GM12878 (cell line): ENCODE data around the gene FEV. TPM values are rescaled to one million over a fixed set of nuclear protein-coding genes. Genes with fewer than 3 reads are reported as not detected.

Source experiments
- ATAC-seq: fragments of 200-7000 bp; cut with Tn5 transposase; 3 replicates; pipeline ENCODE4 v1.9.1; 2020; ENCODE audit warnings: mild to moderate bottlenecking, moderate library complexity
- BruUV-seq: library from RNA; stranded (reverse); fragments of 400-500 nt; replicated peaks from 2 replicates; lab custom pipeline; 2021; lab: Mats Ljungman, UMichigan
- CTCF ChIA-PET: fragments of 300-600 bp; sonication (Branson Sonifier 250); formaldehyde crosslinking; extraction: SDS; loops from one replicate; lab custom pipeline; 2021; ENCODE audit warnings: inconsistent platforms; lab: Yijun Ruan, JAX
- POLR2A ChIA-PET: fragments of 350-600 bp; formaldehyde crosslinking; extraction: SDS; loops from one replicate; lab custom pipeline; 2021; ENCODE audit warnings: inconsistent platforms; lab: Charles Lee
- RAD21 ChIA-PET: fragments of 300-600 bp; sonication (Branson Sonifier 250); formaldehyde crosslinking; loops from one replicate; lab custom pipeline; 2023; ENCODE audit warnings: antibody characterized with exemption; ENCODE audit not compliant: unreplicated experiment; lab: Charles Lee
- SMC1A ChIA-PET: fragments of 300-600 bp; sonication (Branson Sonifier 250); formaldehyde crosslinking; loops from one replicate; lab custom pipeline; 2023; ENCODE audit not compliant: unreplicated experiment, uncharacterized antibody; lab: Charles Lee
- DNase-seq: peaks from one replicate; pipeline ENCODE4 v3.0.0-alpha.2; 2011; ENCODE audit warnings: low read depth, low spot score
- FAIRE-seq: peaks from 3 replicates; lab custom pipeline; 2011; peaks lifted over from hg19 to GRCh38; lab: Jason Lieb, UNC
- H2AFZ ChIP-seq: 2 replicates; pipeline ENCODE4 v1.6.0; 2011; ENCODE audit warnings: low read depth, low read length, control low read depth; ENCODE audit not compliant: control insufficient read depth
- H3K27ac ChIP-seq: 2 replicates; pipeline ENCODE4 v1.5.1; 2011; ENCODE audit warnings: control low read depth; ENCODE audit not compliant: control insufficient read depth, insufficient read depth
- H3K27me3 ChIP-seq, 2 experiments: replicated peaks in 1 of 2; 2 replicates each; pipeline versions ENCODE4 v1.6.0 to v1.6.1; 2011; ENCODE audit warnings: low read length in 1 of 2; ENCODE audit not compliant: control insufficient read depth in 2 of 2, insufficient read depth in 2 of 2
- H3K36me3 ChIP-seq, 2 experiments: 2 replicates each; pipeline ENCODE4 v1.5.1; 2011; ENCODE audit warnings: low read length in 1 of 2; ENCODE audit not compliant: control insufficient read depth in 2 of 2, insufficient read depth in 2 of 2
- H3K4me1 ChIP-seq: 2 replicates; pipeline ENCODE4 v1.6.1; 2011; ENCODE audit warnings: mild to moderate bottlenecking, low read length, moderate library complexity, mixed read lengths; ENCODE audit not compliant: control insufficient read depth, insufficient read depth
- H3K4me2 ChIP-seq: 2 replicates; pipeline ENCODE4 v1.6.0; 2011; ENCODE audit warnings: control low read depth; ENCODE audit not compliant: control insufficient read depth, insufficient read depth
- H3K4me3 ChIP-seq: fragments of 200-600 bp; sonication (generic); 2 replicates; pipeline ENCODE4 v1.5.1; 2016
- H3K79me2 ChIP-seq: 2 replicates; pipeline ENCODE4 v1.6.0; 2011; ENCODE audit warnings: low read length; ENCODE audit not compliant: control insufficient read depth, insufficient read depth
- H3K9ac ChIP-seq: 2 replicates; pipeline ENCODE4 v1.8.0; 2011; ENCODE audit warnings: low read length, control low read depth, mixed read lengths; ENCODE audit not compliant: control insufficient read depth, insufficient read depth
- H3K9me3 ChIP-seq: replicated peaks from 3 replicates; pipeline ENCODE4 v1.5.1; 2011; ENCODE audit warnings: mild to moderate bottlenecking, low read length; ENCODE audit not compliant: control insufficient read depth, insufficient read depth
- H4K20me1 ChIP-seq: 2 replicates; pipeline ENCODE4 v1.6.0; 2011; ENCODE audit not compliant: control insufficient read depth, insufficient read depth
- BCLAF1 ChIP-seq: fragments of 450-650 bp; IDR thresholded peaks from 2 replicates; pipeline ENCODE4 v1.6.1; 2017; ENCODE audit warnings: antibody characterized with exemption, mild to moderate bottlenecking, moderate library complexity
- E2F4 ChIP-seq: IDR thresholded peaks from 2 replicates; pipeline ENCODE4 v1.6.1; 2012; ENCODE audit warnings: low read depth, low read length, improper control_type of control experiment
- MTA3 ChIP-seq: IDR thresholded peaks from 2 replicates; pipeline ENCODE4 v1.6.1; 2012; ENCODE audit warnings: low read length, inconsistent platforms, borderline replicate concordance
- MXI1 ChIP-seq: fragments of 150-350 bp; IDR thresholded peaks from 2 replicates; pipeline ENCODE4 v1.6.1; 2011; ENCODE audit warnings: low read depth, mild to moderate bottlenecking, inconsistent platforms, low read length, improper control_type of control experiment
- PRDM15 ChIP-seq: fragments of 450-650 bp; formaldehyde crosslinking; IDR thresholded peaks from 2 replicates; pipeline ENCODE4 v1.4.0; 2020; ENCODE audit warnings: mild to moderate bottlenecking, moderate library complexity
- SIX5 ChIP-seq: IDR thresholded peaks from 2 replicates; pipeline ENCODE4 v1.6.1; 2011; ENCODE audit warnings: mild to moderate bottlenecking, low read depth, low read length, moderate library complexity; ENCODE audit not compliant: severe bottlenecking
- SMARCA5 ChIP-seq: fragments of 450-650 bp; IDR thresholded peaks from 2 replicates; pipeline ENCODE4 v1.6.1; 2017; ENCODE audit warnings: mild to moderate bottlenecking
- SRF ChIP-seq, 2 experiments: IDR thresholded peaks; 2 replicates each; pipeline ENCODE4 v1.6.1; 2011; ENCODE audit warnings: low read depth in 2 of 2, low read length in 2 of 2, mild to moderate bottlenecking in 1 of 2, moderate library complexity in 1 of 2
- TBL1XR1 ChIP-seq: IDR thresholded peaks from 2 replicates; pipeline ENCODE4 v1.6.1; 2012; ENCODE audit warnings: low read depth, low read length, improper control_type of control experiment
- ZZZ3 ChIP-seq: IDR thresholded peaks from 2 replicates; pipeline ENCODE4 v1.6.1; 2011; ENCODE audit warnings: low read depth; ENCODE audit not compliant: control insufficient read depth, insufficient read length
- WGBS: methylation state at CpG from one replicate; pipeline ENCODE4 v1.1.6; 2016; ENCODE audit warnings: low lambda C conversion rate; ENCODE audit not compliant: insufficient replicate concordance, insufficient coverage; ENCODE audit errors: missing lambda C conversion rate; 5-methylcytosine and 5-hydroxymethylcytosine counted together
- in situ Hi-C: fragments of 300-500 bp; cut with MboI; formaldehyde crosslinking; loops from 9 replicates; pipeline ENCODE4 v1.14.3; 2018; ENCODE audit warnings: mixed read lengths
- intact Hi-C: fragments of 100-400 bp; cut with micrococcal nuclease; formaldehyde crosslinking; loops from one replicate; pipeline ENCODE4 v1.14.2; 2022; ENCODE audit not compliant: unreplicated experiment
- polyA plus RNA-seq, 11 experiments: library from polyadenylated mRNA; depleted of rRNA in 4 of 11; unstranded in 6 of 11; stranded (reverse) in 5 of 11; fragments of >200 nt; fragmentation: Nextera tagmentation in 4 of 11; fragmentation: Illumina TruSeq in 1 of 11; extraction: Ambion mirVana in 4 of 11; extraction: Trizol in 1 of 11; gene quantifications; 1 replicate in 1 of 11; 2 replicates in 10 of 11; pipeline versions ENCODE4 v1.2.1 to v1.2.3, GENCODE V29; 2011 to 2016; ENCODE audit warnings: inconsistent platforms in 2 of 11, missing spikeins in 2 of 11, low read depth in 1 of 11
- total RNA-seq, 4 experiments: library from RNA; depleted of rRNA in 3 of 4; stranded (reverse); fragments of >200 nt in 3 of 4; fragmentation: Illumina TruSeq in 1 of 4; extraction: Trizol in 1 of 4; gene quantifications; 2 replicates each; pipeline versions ENCODE4 v1.2.1 to v1.2.3, GENCODE V29; 2013 to 2021

The FEV gene
- total and polyA plus RNA-seq, 10 of the 15 experiments (the other 5 are each of a cell fraction or from before 2014, with no cell fraction given) = not detected

GRCh38 chr2:218990052-218990451, 5.1 kb upstream of the FEV start:
- Histone ChIP-seq H3K4me3 (no peak overlapping the region), H4K20me1 (peaks cover 3% of the 10 kb centered on the region; the same call in 1 of the 2 replicates), H3K36me3 (no peaks in the 10 kb centered on the region), H3K27ac (no peak overlapping the region), H3K79me2 (no peaks in the 10 kb centered on the region), H3K4me1 (no peaks in the 10 kb centered on the region), H2AFZ (no peak overlapping the region), H3K9me3 (no peaks in the 10 kb centered on the region), H3K27me3 (peaks cover 25 to 31% of the 10 kb centered on the region in 2 experiments), H3K4me2 (no peak overlapping the region), H3K9ac (no peak overlapping the region)
- ChIA-PET CTCF (interaction anchor here (0.9 to 1.6 kb wide), 3 partner anchors 10 to 40 kb away, joined by 3 to 6 read pairs (median 5); no protein-coding TSS in a partner anchor), POLR2A (no interaction called here), SMC1A (no interaction called here), RAD21 (interaction anchor here (0.9 kb wide), 1 partner anchor 130 kb away, joined by 3 read pairs; no protein-coding TSS in a partner anchor)
- intact Hi-C loops = no loop called here
- DNase-seq (no peak), FAIRE-seq (no peak), ATAC-seq (no peak)
- TF ChIP-seq BCLAF1 = no peak
- TF ChIP-seq ZZZ3 = no peak
- TF ChIP-seq MXI1 = no peak
- TF ChIP-seq TBL1XR1 = no peak
- no peak for TF ChIP-seq PRDM15 (CRISPR knock-in tag)
- TF ChIP-seq MTA3 = no peak
- TF ChIP-seq SIX5 = no peak
- no peak for TF ChIP-seq SMARCA5
- TF ChIP-seq E2F4 = no peak
- TF ChIP-seq SRF (IDR thresholded peaks at IDR 0.05; ENCODE audit: low read depth in 2 of 2, low read length in 2 of 2) = no peak
- WGBS = 37% methylated on average over 9 of the region's 9 CpGs
- in situ Hi-C loops = no loop called here
- BruUV-seq = no TSS peak
